Measurements from ENCODE around the gene MTUS2. TPM values are rescaled to one million over a fixed set of nuclear protein-coding genes. Genes with fewer than 3 reads are reported as not detected.

MTUS2 gene
- total and polyA plus RNA-seq, 2 of the 8 experiments (the other 6 are each of a cell fraction or from before 2014, with no cell fraction given): 0.18 to 0.80 TPM

DNA sequence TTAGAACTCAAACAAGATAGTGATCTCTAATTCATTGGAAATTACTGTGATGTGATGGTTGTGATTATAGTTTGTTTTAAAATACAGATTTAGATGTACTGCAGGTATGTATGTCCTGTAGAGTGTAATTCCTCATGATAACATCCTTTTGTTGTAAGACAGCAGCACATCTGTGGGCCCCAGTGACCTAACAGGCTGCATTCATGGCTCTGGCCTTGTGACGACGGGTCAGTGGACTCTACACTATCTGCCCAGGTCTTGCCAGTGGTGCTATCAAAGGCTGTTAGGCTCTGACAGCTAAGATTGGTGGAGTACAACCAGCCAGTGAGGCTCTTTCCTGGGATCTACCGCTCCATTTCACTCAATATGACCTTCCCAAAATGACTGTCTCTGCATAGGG lies 158.4 kb downstream of the MTUS2 start (continued):
- TF ChIP-seq POLR2A (IDR thresholded peaks at IDR 0.05; ENCODE audit: control extremely low read depth in 1 of 2, low read depth in 2 of 2, low read length in 2 of 2): no peak
- TF ChIP-seq, protein P1, sequence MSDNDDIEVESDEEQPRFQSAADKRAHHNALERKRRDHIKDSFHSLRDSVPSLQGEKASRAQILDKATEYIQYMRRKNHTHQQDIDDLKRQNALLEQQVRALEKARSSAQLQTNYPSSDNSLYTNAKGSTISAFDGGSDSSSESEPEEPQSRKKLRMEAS (IDR thresholded peaks at IDR 0.05): no peak
